ENCODE measurements around the gene POC5.
A peak's percentile ranks its signal among the peaks of the same experiment; 100 is the strongest.

The POC5 gene

DNA sequence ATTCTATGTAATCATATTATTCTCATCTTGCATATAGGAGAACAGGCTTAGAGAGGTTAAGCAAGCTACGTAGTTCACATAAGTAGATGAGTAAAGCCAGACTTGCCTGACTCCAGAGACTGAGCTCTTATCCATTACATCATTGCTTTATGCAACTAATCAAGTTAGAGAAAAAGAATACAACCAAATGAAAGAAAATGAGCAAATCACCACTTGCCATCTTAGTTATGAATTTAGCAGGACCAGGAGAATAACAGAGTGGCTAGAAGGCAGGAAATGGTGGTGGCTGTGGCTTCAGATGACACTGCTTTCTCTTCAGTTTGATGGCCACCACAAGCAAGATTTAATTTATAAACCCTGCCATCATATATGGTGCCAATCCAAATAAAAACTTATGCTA is 26.6 kb downstream of the POC5 start:
- Histone ChIP-seq H3K4me1 (ENCODE audit: low read depth, poor library complexity, severe bottlenecking) (no peaks in the 10 kb centered on the region), H3K4me3 (IDR thresholded peaks at IDR 0.05; ENCODE audit: insufficient read depth, low read depth, low read length) (no peak overlapping the region), H2AFZ (ENCODE audit: low read depth) (no peak overlapping the region), H3K79me2 (ENCODE audit: insufficient read depth, low read depth) (no peaks in the 10 kb centered on the region), H4K20me1 (ENCODE audit: insufficient read depth) (no peaks in the 10 kb centered on the region), H3K4me2 (no peak overlapping the region), H3K27me3 (ENCODE audit: insufficient read depth, low read depth) (no peaks in the 10 kb centered on the region), H3K27ac (no peak overlapping the region), H3K36me3 (ENCODE audit: insufficient read depth) (peaks cover 10% of the 10 kb centered on the region; the same call in 1 of the 2 replicates), H3K9ac (no peak overlapping the region)
- TF ChIP-seq CTCF (conservative IDR thresholded peaks at IDR 0.05; ENCODE audit: low read depth, low read length): no peak

- H4K20me1 ChIP-seq (ENCODE audit: insufficient read depth): no peaks in the 10 kb centered on the region
- H3K27me3 ChIP-seq (ENCODE audit: insufficient read depth, low read depth): no peaks in the 10 kb centered on the region
- H3K4me1 ChIP-seq (ENCODE audit: low read depth, poor library complexity, severe bottlenecking): no peaks in the 10 kb centered on the region
- H3K36me3 ChIP-seq (ENCODE audit: insufficient read depth): peaks cover 13% of the 10 kb centered on the region; the same call in 1 of the 2 replicates
- H2AFZ ChIP-seq (ENCODE audit: low read depth): no peak overlapping the region
- TF ChIP-seq CTCF (conservative IDR thresholded peaks at IDR 0.05; ENCODE audit: low read depth, low read length): no peak
- no peak overlapping the region for H3K27ac ChIP-seq
- H3K79me2 ChIP-seq (ENCODE audit: insufficient read depth, low read depth): no peaks in the 10 kb centered on the region
- H3K9ac ChIP-seq: no peak overlapping the region
- no peak overlapping the region for H3K4me3 ChIP-seq (IDR thresholded peaks at IDR 0.05; ENCODE audit: insufficient read depth, low read depth, low read length)
- no peak overlapping the region for H3K4me2 ChIP-seq
Observed at GRCh38 chr5:75686480-75686879, 30.8 kb downstream of the POC5 start.

DNA sequence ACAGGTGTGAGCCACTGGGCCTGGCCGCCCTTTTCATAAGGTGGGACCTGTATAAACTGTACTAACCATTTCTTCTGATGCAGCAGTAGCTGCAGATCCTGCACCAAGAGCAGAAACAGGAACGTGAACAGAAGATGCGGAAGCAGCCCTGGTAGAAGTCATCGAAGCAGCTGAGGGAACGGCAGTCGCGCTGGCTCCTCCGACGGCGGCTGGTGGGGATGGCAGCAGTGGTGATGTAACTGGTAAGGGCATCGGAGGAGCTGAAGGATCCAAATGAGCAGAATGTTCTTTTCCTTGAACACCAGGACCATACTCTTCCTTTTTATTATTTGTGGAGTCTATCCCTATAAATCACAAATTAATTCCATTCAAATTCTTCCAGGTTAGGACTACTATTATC is 32.1 kb downstream of the POC5 start:
- H3K36me3 ChIP-seq (ENCODE audit: insufficient read depth): peaks cover 13% of the 10 kb centered on the region; the same call in 1 of the 2 replicates

GRCh38 chr5:75681125-75681830 is 36.0 kb downstream of the POC5 start:
- Histone ChIP-seq H3K79me2 (ENCODE audit: insufficient read depth, low read depth) (no peaks in the 10 kb centered on the region), H4K20me1 (ENCODE audit: insufficient read depth) (no peaks in the 10 kb centered on the region), H3K4me3 (IDR thresholded peaks at IDR 0.05; ENCODE audit: insufficient read depth, low read depth, low read length) (no peak overlapping the region), H2AFZ (ENCODE audit: low read depth) (no peak overlapping the region), H3K9ac (no peak overlapping the region), H3K36me3 (ENCODE audit: insufficient read depth) (peaks cover 2% of the 10 kb centered on the region; the same call in 1 of the 2 replicates), H3K4me2 (no peak overlapping the region), H3K27me3 (ENCODE audit: insufficient read depth, low read depth) (no peaks in the 10 kb centered on the region), H3K4me1 (ENCODE audit: low read depth, poor library complexity, severe bottlenecking) (no peaks in the 10 kb centered on the region), H3K27ac (no peak overlapping the region)
- TF ChIP-seq CTCF (conservative IDR thresholded peaks at IDR 0.05; ENCODE audit: low read depth, low read length): peak; percentile 87

More for the DNA sequence above, 32.1 kb downstream of the POC5 start:
- no peaks in the 10 kb centered on the region for H3K79me2 ChIP-seq (ENCODE audit: insufficient read depth, low read depth)
- H2AFZ ChIP-seq (ENCODE audit: low read depth): no peak overlapping the region
- H3K4me2 ChIP-seq: no peak overlapping the region
- no peak overlapping the region for H3K4me3 ChIP-seq (IDR thresholded peaks at IDR 0.05; ENCODE audit: insufficient read depth, low read depth, low read length)
- no peaks in the 10 kb centered on the region for H3K27me3 ChIP-seq (ENCODE audit: insufficient read depth, low read depth)
- no peak overlapping the region for H3K9ac ChIP-seq
- H3K4me1 ChIP-seq (ENCODE audit: low read depth, poor library complexity, severe bottlenecking): no peaks in the 10 kb centered on the region
- H4K20me1 ChIP-seq (ENCODE audit: insufficient read depth): no peaks in the 10 kb centered on the region
- TF ChIP-seq CTCF (conservative IDR thresholded peaks at IDR 0.05; ENCODE audit: low read depth, low read length): no peak
- no peak overlapping the region for H3K27ac ChIP-seq
